GM23338 (cell line): Measurements from ENCODE around the gene C2orf81. TPM values are rescaled to one million over a fixed set of nuclear protein-coding genes. Genes with fewer than 3 reads are reported as not detected.

Experiments used
- ATAC-seq: fragments of 200-7000 bp; cut with Tn5 transposase; 3 replicates; pipeline ENCODE4 v1.9.1; 2020
- DNase-seq: peaks from one replicate; pipeline ENCODE4 v3.0.0-alpha.2; 2015; ENCODE audit warnings: low spot score
- H2AFZ ChIP-seq: fragments of 200-600 bp; sonication (generic); 2 replicates; pipeline ENCODE4 v1.8.0; 2016; ENCODE audit warnings: antibody characterized with exemption, mild to moderate bottlenecking, moderate library complexity
- H3F3A ChIP-seq: fragments of 200-600 bp; sonication (generic); replicated peaks from 2 replicates; pipeline ENCODE4 v1.8.0; 2017; ENCODE audit warnings: antibody characterized with exemption, mixed run types, low read depth
- H3K27ac ChIP-seq: fragments of 200-600 bp; sonication (generic); 2 replicates; pipeline ENCODE4 v1.6.1; 2016; ENCODE audit warnings: low read depth
- H3K27me3 ChIP-seq: fragments of 200-600 bp; sonication (generic); 2 replicates; pipeline ENCODE4 v1.8.0; 2016; ENCODE audit warnings: mild to moderate bottlenecking, mixed run types, moderate library complexity; ENCODE audit not compliant: insufficient read depth
- H3K36me3 ChIP-seq: fragments of 200-600 bp; sonication (generic); 2 replicates; pipeline ENCODE4 v1.8.0; 2016; ENCODE audit warnings: mild to moderate bottlenecking; ENCODE audit not compliant: insufficient read depth
- H3K4me1 ChIP-seq: fragments of 200-600 bp; sonication (generic); 2 replicates; pipeline ENCODE4 v1.8.0; 2016; ENCODE audit warnings: mild to moderate bottlenecking, moderate library complexity; ENCODE audit not compliant: insufficient read depth
- H3K4me2 ChIP-seq: fragments of 200-600 bp; sonication (generic); 2 replicates; pipeline ENCODE4 v1.7.1; 2017; ENCODE audit warnings: mixed run types
- H3K4me3 ChIP-seq: fragments of 200-600 bp; sonication (generic); 2 replicates; pipeline ENCODE4 v1.6.1; 2016; ENCODE audit warnings: mixed run types
- H3K79me2 ChIP-seq: fragments of 200-600 bp; sonication (generic); replicated peaks from 2 replicates; pipeline ENCODE4 v1.8.0; 2017; ENCODE audit warnings: mild to moderate bottlenecking; ENCODE audit not compliant: insufficient read depth
- H3K9me2 ChIP-seq: fragments of 200-600 bp; sonication (generic); 2 replicates; pipeline ENCODE4 v1.8.0; 2017; ENCODE audit not compliant: insufficient read depth
- H4K20me1 ChIP-seq: fragments of 200-600 bp; sonication (generic); replicated peaks from 2 replicates; pipeline ENCODE4 v1.8.0; 2017; ENCODE audit warnings: mild to moderate bottlenecking; ENCODE audit not compliant: insufficient read depth
- H3K27ac Mint-ChIP-seq: 2 replicates; pipeline ENCODE4 v1.8.0; 2020; ENCODE audit warnings: inconsistent platforms, mild to moderate bottlenecking, moderate library complexity, mixed read lengths
- H3K27me3 Mint-ChIP-seq: 3 replicates; pipeline ENCODE4 v1.8.0; 2022; ENCODE audit warnings: low read depth, mild to moderate bottlenecking, moderate library complexity, mixed read lengths, inconsistent platforms; ENCODE audit not compliant: insufficient read depth, poor library complexity
- H3K36me3 Mint-ChIP-seq: 3 replicates; pipeline ENCODE4 v1.8.0; 2021; ENCODE audit warnings: low read depth, mild to moderate bottlenecking, inconsistent platforms, moderate library complexity, mixed read lengths
- H3K4me1 Mint-ChIP-seq: 3 replicates; pipeline ENCODE4 v1.8.0; 2020; ENCODE audit warnings: mild to moderate bottlenecking, inconsistent platforms, mixed read lengths
- H3K4me3 Mint-ChIP-seq: 3 replicates; pipeline ENCODE4 v1.8.0; 2021; ENCODE audit warnings: moderate library complexity, mild to moderate bottlenecking, inconsistent platforms, mixed read lengths
- H3K9me3 Mint-ChIP-seq: 3 replicates; pipeline ENCODE4 v1.8.0; 2020; ENCODE audit warnings: moderate library complexity, mild to moderate bottlenecking, inconsistent platforms, mixed read lengths
- CREB1 ChIP-seq: fragments of 250-450 bp; sonication (Bioruptor Pico); IDR thresholded peaks from 2 replicates; pipeline ENCODE4 v1.5.0; 2020; ENCODE audit warnings: low read depth, mild to moderate bottlenecking, moderate library complexity
- EZH2phosphoT487 ChIP-seq: fragments of 200-600 bp; sonication (generic); IDR thresholded peaks from one replicate; pipeline ENCODE4 v1.8.1; 2018; ENCODE audit warnings: antibody characterized with exemption; ENCODE audit not compliant: unreplicated experiment
- NANOG ChIP-seq: IDR thresholded peaks from 2 replicates; pipeline ENCODE4 v1.6.1; 2016; ENCODE audit warnings: antibody characterized with exemption, borderline replicate concordance
- POLR2AphosphoS5 ChIP-seq: IDR thresholded peaks from 2 replicates; pipeline ENCODE4 v1.6.1; 2016; ENCODE audit warnings: antibody characterized with exemption, low read depth
- STAT1 ChIP-seq: IDR thresholded peaks from one replicate; pipeline ENCODE4 v1.6.1; 2016; ENCODE audit warnings: antibody characterized with exemption; ENCODE audit not compliant: unreplicated experiment
- ZNF114 ChIP-seq: fragments of 250-450 bp; sonication (Bioruptor Pico); IDR thresholded peaks from 2 replicates; pipeline ENCODE4 v1.5.0; 2020; ENCODE audit warnings: mild to moderate bottlenecking, moderate library complexity
- ZNF462 ChIP-seq: fragments of 250-450 bp; sonication (Bioruptor Pico); IDR thresholded peaks from 2 replicates; pipeline ENCODE4 v1.5.0; 2020; ENCODE audit warnings: mild to moderate bottlenecking, moderate library complexity
- polyA plus RNA-seq: library from polyadenylated mRNA; unstranded; fragments of >200 nt; fragmentation: Nextera tagmentation; extraction: Ambion mirVana; gene quantifications from 2 replicates; pipeline ENCODE4 v1.2.1, GENCODE V29; 2016
- total RNA-seq: library from RNA; depleted of rRNA; stranded (reverse); fragments of >200 nt; shearing (Covaris generic); gene quantifications from 2 replicates; pipeline ENCODE4 v1.2.3, GENCODE V29; 2014
- TF ChIP-seq, protein P1 (sequence below): IDR thresholded peaks from one replicate; pipeline ENCODE4 v1.6.1; 2018; ENCODE audit warnings: antibody characterized with exemption; ENCODE audit not compliant: unreplicated experiment

The C2orf81 gene
- total and polyA plus RNA-seq, 2 experiments from 2014 or later, result 3.8 to 4.6 TPM

GRCh38 chr2:74439373-74439772 lies 18.0 kb upstream of the C2orf81 start:
- peaks cover 52% of the 10 kb centered on the region for H3K79me2 ChIP-seq
- H3K27ac ChIP-seq, result no peak overlapping the region
- H3K9me2 ChIP-seq, result no peaks in the 10 kb centered on the region
- no peak overlapping the region for H2AFZ ChIP-seq
- H3K27ac Mint-ChIP-seq, result no peak overlapping the region
- peaks cover 35% of the 10 kb centered on the region for H3K4me1 ChIP-seq
- H3K4me3 Mint-ChIP-seq, result peak overlapping the region; percentile 98
- no peaks in the 10 kb centered on the region for H3K9me3 Mint-ChIP-seq
- peaks cover 40% of the 10 kb centered on the region for H3K4me1 Mint-ChIP-seq
- ATAC-seq, result no peak
- H3K27me3 ChIP-seq, result no peaks in the 10 kb centered on the region
- H4K20me1 ChIP-seq, result peaks cover 34% of the 10 kb centered on the region
- peak overlapping the region; percentile 97 for H3K4me2 ChIP-seq
- TF ChIP-seq EZH2phosphoT487, result no peak
- no peak for TF ChIP-seq POLR2AphosphoS5
- no peak for TF ChIP-seq ZNF462 (CRISPR knock-in tag)
- no peak for TF ChIP-seq CREB1 (CRISPR knock-in tag)
- TF ChIP-seq, protein P1, sequence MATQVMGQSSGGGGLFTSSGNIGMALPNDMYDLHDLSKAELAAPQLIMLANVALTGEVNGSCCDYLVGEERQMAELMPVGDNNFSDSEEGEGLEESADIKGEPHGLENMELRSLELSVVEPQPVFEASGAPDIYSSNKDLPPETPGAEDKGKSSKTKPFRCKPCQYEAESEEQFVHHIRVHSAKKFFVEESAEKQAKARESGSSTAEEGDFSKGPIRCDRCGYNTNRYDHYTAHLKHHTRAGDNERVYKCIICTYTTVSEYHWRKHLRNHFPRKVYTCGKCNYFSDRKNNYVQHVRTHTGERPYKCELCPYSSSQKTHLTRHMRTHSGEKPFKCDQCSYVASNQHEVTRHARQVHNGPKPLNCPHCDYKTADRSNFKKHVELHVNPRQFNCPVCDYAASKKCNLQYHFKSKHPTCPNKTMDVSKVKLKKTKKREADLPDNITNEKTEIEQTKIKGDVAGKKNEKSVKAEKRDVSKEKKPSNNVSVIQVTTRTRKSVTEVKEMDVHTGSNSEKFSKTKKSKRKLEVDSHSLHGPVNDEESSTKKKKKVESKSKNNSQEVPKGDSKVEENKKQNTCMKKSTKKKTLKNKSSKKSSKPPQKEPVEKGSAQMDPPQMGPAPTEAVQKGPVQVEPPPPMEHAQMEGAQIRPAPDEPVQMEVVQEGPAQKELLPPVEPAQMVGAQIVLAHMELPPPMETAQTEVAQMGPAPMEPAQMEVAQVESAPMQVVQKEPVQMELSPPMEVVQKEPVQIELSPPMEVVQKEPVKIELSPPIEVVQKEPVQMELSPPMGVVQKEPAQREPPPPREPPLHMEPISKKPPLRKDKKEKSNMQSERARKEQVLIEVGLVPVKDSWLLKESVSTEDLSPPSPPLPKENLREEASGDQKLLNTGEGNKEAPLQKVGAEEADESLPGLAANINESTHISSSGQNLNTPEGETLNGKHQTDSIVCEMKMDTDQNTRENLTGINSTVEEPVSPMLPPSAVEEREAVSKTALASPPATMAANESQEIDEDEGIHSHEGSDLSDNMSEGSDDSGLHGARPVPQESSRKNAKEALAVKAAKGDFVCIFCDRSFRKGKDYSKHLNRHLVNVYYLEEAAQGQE, result no peak
- no peak for TF ChIP-seq NANOG
- no peak for TF ChIP-seq ZNF114
- no peak for TF ChIP-seq STAT1
- peaks cover 18% of the 10 kb centered on the region for H3F3A ChIP-seq
- H3K27me3 Mint-ChIP-seq, result peaks cover 23% of the 10 kb centered on the region
- no peak for DNase-seq
- no peaks in the 10 kb centered on the region for H3K36me3 ChIP-seq
- H3K36me3 Mint-ChIP-seq, result peaks cover 22% of the 10 kb centered on the region
- peak overlapping the region; percentile 96 for H3K4me3 ChIP-seq
